Measurements from ENCODE around the gene MFSD12.
"Not testable (repeated sequence)": the region's sequence is repeated elsewhere in the genome, so short reads cannot be mapped to it uniquely, and the experiment has no call there.

MFSD12 gene

GRCh38 chr19:3532154-3532786 is 25.1 kb downstream of the MFSD12 start:
- peaks cover 0 to 77% of the 10 kb centered on the region in 2 experiments; a peak in 2 of 3 replicates for H3K36me3 ChIP-seq (ENCODE audit: control insufficient read depth in 2 of 2, insufficient read depth in 1 of 2, low read length in 2 of 2)
- peak; percentile 84 for TF ChIP-seq ZNF157 (tag by site-specific recombination; IDR thresholded peaks at IDR 0.05)
- TF ChIP-seq ZNF280D (tag by site-specific recombination; IDR thresholded peaks at IDR 0.05), result no peak
- no peak for TF ChIP-seq INSM2 (tag by site-specific recombination; IDR thresholded peaks at IDR 0.05)

GRCh38 chr19:3531716-3532115 is 25.7 kb downstream of the MFSD12 start:
- Histone ChIP-seq H3K9me3 (ENCODE audit: control insufficient read depth, insufficient read depth, low read depth, low read length) (no peaks in the 10 kb centered on the region), H3K4me1 (ENCODE audit: control insufficient read depth, insufficient read depth, low read length) (no peaks in the 10 kb centered on the region), H3K27ac (ENCODE audit: extremely low read depth, low read depth, low read length) (no peak overlapping the region), H3K36me3 (ENCODE audit: control insufficient read depth in 2 of 2, insufficient read depth in 1 of 2, low read length in 2 of 2) (peaks cover 0 to 82% of the 10 kb centered on the region in 2 experiments; a peak in 2 of 3 replicates), H3K4me3 (ENCODE audit: low read depth, low read length) (no peak overlapping the region)
- TF ChIP-seq AEBP2 (tag by site-specific recombination; IDR thresholded peaks at IDR 0.05; ENCODE audit: borderline replicate concordance) (no peak), OSR2 (tag by site-specific recombination; IDR thresholded peaks at IDR 0.05) (no peak), ZNF292 (tag by site-specific recombination; IDR thresholded peaks at IDR 0.05; ENCODE audit: borderline replicate concordance, low read depth) (no peak), ZNF624 (tag by site-specific recombination; IDR thresholded peaks at IDR 0.05) (no peak), ZNF514 (tag by site-specific recombination; IDR thresholded peaks at IDR 0.05) (no peak), KLF9 (tag by site-specific recombination; IDR thresholded peaks at IDR 0.05; ENCODE audit: low read depth) (no peak), ZNF114 (tag by site-specific recombination; IDR thresholded peaks at IDR 0.05) (no peak)
- POLR2A ChIA-PET, result interaction anchor here (0.6 kb wide), 1 partner anchor 1640 kb away, joined by 3 read pairs; no protein-coding TSS in a partner anchor
- CTCF ChIA-PET, result no interaction called here

More at GRCh38 chr19:3532154-3532786, 25.1 kb downstream of the MFSD12 start:
- H3K4me1 ChIP-seq (ENCODE audit: control insufficient read depth, insufficient read depth, low read length), result no peaks in the 10 kb centered on the region
- ChIA-PET POLR2A (interaction anchor here (0.5 kb wide), 1 partner anchor 9 kb away, joined by 3 read pairs; no protein-coding TSS in a partner anchor), CTCF (no interaction called here)
- no peak overlapping the region for H3K27ac ChIP-seq (ENCODE audit: extremely low read depth, low read depth, low read length)
- H3K9me3 ChIP-seq (ENCODE audit: control insufficient read depth, insufficient read depth, low read depth, low read length), result no peaks in the 10 kb centered on the region
- no peak overlapping the region for H3K4me3 ChIP-seq (ENCODE audit: low read depth, low read length)

- Histone ChIP-seq H3K9me3 (ENCODE audit: control insufficient read depth, insufficient read depth, low read depth, low read length) (no peaks in the 10 kb centered on the region), H3K36me3 (ENCODE audit: control insufficient read depth in 2 of 2, insufficient read depth in 1 of 2, low read length in 2 of 2) (peaks cover 0 to 82% of the 10 kb centered on the region in 2 experiments; a peak in 2 of 3 replicates), H3K27ac (ENCODE audit: extremely low read depth, low read depth, low read length) (no peak overlapping the region), H3K4me3 (ENCODE audit: low read depth, low read length) (no peak overlapping the region), H3K4me1 (ENCODE audit: control insufficient read depth, insufficient read depth, low read length) (no peaks in the 10 kb centered on the region)
- TF ChIP-seq ZNF175 (tag by site-specific recombination; IDR thresholded peaks at IDR 0.05) (no peak), ZBTB17 (tag by site-specific recombination; IDR thresholded peaks at IDR 0.05) (peak; percentile 69), PRDM1 (tag by site-specific recombination; IDR thresholded peaks at IDR 0.05) (peak; percentile 99), WT1 (tag by site-specific recombination; IDR thresholded peaks at IDR 0.05) (no peak), KLF7 (tag by site-specific recombination; IDR thresholded peaks at IDR 0.05; ENCODE audit: borderline replicate concordance) (no peak)
- ChIA-PET POLR2A (no interaction called here), CTCF (no interaction called here)
These were observed 27.0 kb downstream of the MFSD12 start for GRCh38 chr19:3530389-3530788.

- CTCF ChIA-PET, POLR2A ChIA-PET: not testable (repeated sequence)
- H3K36me3 ChIP-seq (ENCODE audit: control insufficient read depth in 2 of 2, insufficient read depth in 1 of 2, low read length in 2 of 2), result peaks cover 0 to 80% of the 10 kb centered on the region in 2 experiments; a peak in 2 of 3 replicates
These were observed 28.1 kb downstream of the MFSD12 start for GRCh38 chr19:3529299-3529698.

More at GRCh38 chr19:3529299-3529698, 28.1 kb downstream of the MFSD12 start:
- H3K4me1 ChIP-seq (ENCODE audit: control insufficient read depth, insufficient read depth, low read length); H3K27ac ChIP-seq (ENCODE audit: extremely low read depth, low read depth, low read length); H3K9me3 ChIP-seq (ENCODE audit: control insufficient read depth, insufficient read depth, low read depth, low read length); H3K4me3 ChIP-seq (ENCODE audit: low read depth, low read length): not testable (repeated sequence)

Data from HEK293 (cell line).